HEK293 (cell line): Measurements from ENCODE around the gene CCP110.
A peak's percentile ranks its signal among the peaks of the same experiment; 100 is the strongest.

Experiments used
- CTCF ChIA-PET: fragments of 350-600 bp; formaldehyde crosslinking; extraction: SDS; loops from one replicate; lab custom pipeline; 2021; ENCODE audit warnings: antibody characterized with exemption; lab: Yijun Ruan, JAX
- POLR2A ChIA-PET: fragments of 300-600 bp; formaldehyde crosslinking; extraction: SDS; loops from one replicate; lab custom pipeline; 2020; ENCODE audit warnings: antibody characterized with exemption, inconsistent platforms; lab: Yijun Ruan, JAX
- H3K27ac ChIP-seq: fragments of 200-500 bp; sonication (Bioruptor generic); 2 replicates; pipeline ENCODE4 v1.5.1; 2014; ENCODE audit warnings: low read depth, low read length, control low read depth, inconsistent platforms; ENCODE audit errors: extremely low read depth
- H3K36me3 ChIP-seq, 2 experiments: fragments of 200-500 bp in 1 of 2; sonication (Bioruptor generic) in 1 of 2; 1 replicate in 1 of 2; 2 replicates in 1 of 2; pipeline ENCODE4 v1.5.1; 2014 to 2017; ENCODE audit warnings: inconsistent platforms in 2 of 2, low read length in 2 of 2; ENCODE audit not compliant: control insufficient read depth in 2 of 2, insufficient read depth in 1 of 2
- H3K4me1 ChIP-seq: fragments of 200-500 bp; sonication (Bioruptor generic); 2 replicates; pipeline ENCODE4 v1.5.1; 2014; ENCODE audit warnings: mild to moderate bottlenecking, low read length, inconsistent platforms; ENCODE audit not compliant: control insufficient read depth, insufficient read depth
- H3K4me3 ChIP-seq: 2 replicates; pipeline ENCODE4 v1.5.1; 2011; ENCODE audit warnings: low read depth, mild to moderate bottlenecking, control low read depth, low read length, moderate library complexity
- H3K9me3 ChIP-seq: fragments of 200-500 bp; sonication (Bioruptor generic); 2 replicates; pipeline ENCODE4 v1.5.1; 2014; ENCODE audit warnings: low read depth, low read length, inconsistent platforms; ENCODE audit not compliant: control insufficient read depth, insufficient read depth
- KLF1 ChIP-seq: fragments of 450-650 bp; formaldehyde crosslinking; IDR thresholded peaks from 2 replicates; pipeline ENCODE4 v1.5.1; 2016; ENCODE audit warnings: missing biosample characterization, missing genetic modification characterization
- KLF16 ChIP-seq: fragments of 450-650 bp; formaldehyde crosslinking; IDR thresholded peaks from 2 replicates; pipeline ENCODE4 v1.5.1; 2017; ENCODE audit warnings: missing biosample characterization, missing genetic modification characterization
- MYNN ChIP-seq: fragments of 450-650 bp; formaldehyde crosslinking; IDR thresholded peaks from 2 replicates; pipeline ENCODE4 v1.5.1; 2016; ENCODE audit warnings: missing biosample characterization, missing genetic modification characterization, borderline replicate concordance
- PRDM6 ChIP-seq: fragments of 450-650 bp; formaldehyde crosslinking; IDR thresholded peaks from 2 replicates; pipeline ENCODE4 v1.5.1; 2017; ENCODE audit warnings: missing biosample characterization, missing genetic modification characterization
- REST ChIP-seq: fragments of 450-650 bp; formaldehyde crosslinking; IDR thresholded peaks from 2 replicates; pipeline ENCODE4 v1.5.1; 2016; ENCODE audit warnings: missing biosample characterization, missing genetic modification characterization
- ZNF140 ChIP-seq: fragments of 450-650 bp; formaldehyde crosslinking; IDR thresholded peaks from 2 replicates; pipeline ENCODE4 v1.5.1; 2016; ENCODE audit warnings: missing biosample characterization, missing genetic modification characterization
- ZNF202 ChIP-seq: fragments of 450-650 bp; formaldehyde crosslinking; IDR thresholded peaks from 2 replicates; pipeline ENCODE4 v1.5.1; 2016; ENCODE audit warnings: missing biosample characterization, missing genetic modification characterization, borderline replicate concordance
- ZNF211 ChIP-seq: fragments of 450-650 bp; formaldehyde crosslinking; IDR thresholded peaks from 2 replicates; pipeline ENCODE4 v1.5.1; 2016; ENCODE audit warnings: low read depth, missing biosample characterization, missing genetic modification characterization
- ZNF354C ChIP-seq: fragments of 450-650 bp; formaldehyde crosslinking; IDR thresholded peaks from 2 replicates; pipeline ENCODE4 v1.5.1; 2016; ENCODE audit warnings: missing biosample characterization, missing genetic modification characterization, low read depth, borderline replicate concordance
- ZNF394 ChIP-seq: fragments of 450-650 bp; formaldehyde crosslinking; IDR thresholded peaks from 2 replicates; pipeline ENCODE4 v1.5.1; 2016; ENCODE audit warnings: missing biosample characterization, missing genetic modification characterization, mild to moderate bottlenecking, moderate library complexity, borderline replicate concordance
- ZNF404 ChIP-seq: fragments of 450-650 bp; formaldehyde crosslinking; IDR thresholded peaks from 2 replicates; pipeline ENCODE4 v1.5.1; 2017; ENCODE audit warnings: missing biosample characterization, missing genetic modification characterization
- ZNF416 ChIP-seq: fragments of 450-650 bp; formaldehyde crosslinking; IDR thresholded peaks from 2 replicates; pipeline ENCODE4 v1.5.1; 2016; ENCODE audit warnings: missing biosample characterization, missing genetic modification characterization
- ZNF426 ChIP-seq: fragments of 450-650 bp; formaldehyde crosslinking; IDR thresholded peaks from 2 replicates; pipeline ENCODE4 v1.5.1; 2017; ENCODE audit warnings: missing biosample characterization, missing genetic modification characterization, mild to moderate bottlenecking, inconsistent platforms, moderate library complexity
- ZNF433 ChIP-seq: fragments of 450-650 bp; formaldehyde crosslinking; IDR thresholded peaks from 2 replicates; pipeline ENCODE4 v1.5.1; 2016; ENCODE audit warnings: missing biosample characterization, missing genetic modification characterization, low read depth
- ZNF558 ChIP-seq: fragments of 450-650 bp; formaldehyde crosslinking; IDR thresholded peaks from 2 replicates; pipeline ENCODE4 v1.5.1; 2016; ENCODE audit warnings: missing biosample characterization, missing genetic modification characterization
- ZNF560 ChIP-seq: fragments of 450-650 bp; formaldehyde crosslinking; IDR thresholded peaks from 2 replicates; pipeline ENCODE4 v1.5.1; 2017; ENCODE audit warnings: missing biosample characterization, missing genetic modification characterization, borderline replicate concordance
- ZNF654 ChIP-seq: fragments of 450-650 bp; formaldehyde crosslinking; IDR thresholded peaks from 2 replicates; pipeline ENCODE4 v1.5.1; 2016; ENCODE audit warnings: low read depth, missing biosample characterization, missing genetic modification characterization
- ZNF785 ChIP-seq: fragments of 450-650 bp; formaldehyde crosslinking; IDR thresholded peaks from 2 replicates; pipeline ENCODE4 v1.5.1; 2016; ENCODE audit warnings: missing biosample characterization, missing genetic modification characterization
- TF ChIP-seq, protein P1 (sequence below): fragments of 450-650 bp; formaldehyde crosslinking; IDR thresholded peaks from 2 replicates; pipeline ENCODE4 v1.5.1; 2016; ENCODE audit warnings: missing biosample characterization, missing genetic modification characterization
- TF ChIP-seq, protein P2 (sequence below): fragments of 450-650 bp; formaldehyde crosslinking; conservative IDR thresholded peaks from 2 replicates; pipeline ENCODE4 v1.5.1; 2016; ENCODE audit warnings: low read depth, missing biosample characterization, missing genetic modification characterization
- TF ChIP-seq, protein P3 (sequence below): fragments of 450-650 bp; formaldehyde crosslinking; IDR thresholded peaks from 2 replicates; pipeline ENCODE4 v1.5.1; 2016; ENCODE audit warnings: missing biosample characterization, missing genetic modification characterization

Gene CCP110

GRCh38 chr16:19505600-19506303, 18.0 kb upstream of the CCP110 start:
- TF ChIP-seq KLF1 (tag by site-specific recombination) (peak; percentile 19; the same call in 1 of the 2 replicates), PRDM6 (tag by site-specific recombination) (0 out of 2 replicates have a peak, but pooled peaks have one; percentile 22), MYNN (no peak), KLF16 (tag by site-specific recombination) (no peak)
- TF ChIP-seq, protein P1, sequence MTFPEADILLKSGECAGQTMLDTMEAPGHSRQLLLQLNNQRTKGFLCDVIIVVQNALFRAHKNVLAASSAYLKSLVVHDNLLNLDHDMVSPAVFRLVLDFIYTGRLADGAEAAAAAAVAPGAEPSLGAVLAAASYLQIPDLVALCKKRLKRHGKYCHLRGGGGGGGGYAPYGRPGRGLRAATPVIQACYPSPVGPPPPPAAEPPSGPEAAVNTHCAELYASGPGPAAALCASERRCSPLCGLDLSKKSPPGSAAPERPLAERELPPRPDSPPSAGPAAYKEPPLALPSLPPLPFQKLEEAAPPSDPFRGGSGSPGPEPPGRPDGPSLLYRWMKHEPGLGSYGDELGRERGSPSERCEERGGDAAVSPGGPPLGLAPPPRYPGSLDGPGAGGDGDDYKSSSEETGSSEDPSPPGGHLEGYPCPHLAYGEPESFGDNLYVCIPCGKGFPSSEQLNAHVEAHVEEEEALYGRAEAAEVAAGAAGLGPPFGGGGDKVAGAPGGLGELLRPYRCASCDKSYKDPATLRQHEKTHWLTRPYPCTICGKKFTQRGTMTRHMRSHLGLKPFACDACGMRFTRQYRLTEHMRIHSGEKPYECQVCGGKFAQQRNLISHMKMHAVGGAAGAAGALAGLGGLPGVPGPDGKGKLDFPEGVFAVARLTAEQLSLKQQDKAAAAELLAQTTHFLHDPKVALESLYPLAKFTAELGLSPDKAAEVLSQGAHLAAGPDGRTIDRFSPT (tag by site-specific recombination): no peak
- H3K4me3 ChIP-seq: no peak overlapping the region
- H3K9me3 ChIP-seq: no peaks in the 10 kb centered on the region
- ChIA-PET POLR2A (no interaction called here), CTCF (interaction anchor here (0.5 to 1.4 kb wide), 6 partner anchors 8 to 339 kb away, joined by 3 to 4 read pairs (median 3); no protein-coding TSS in a partner anchor)
- peaks cover 35 to 89% of the 10 kb centered on the region in 2 experiments for H3K36me3 ChIP-seq
- no peaks in the 10 kb centered on the region for H3K4me1 ChIP-seq
- H3K27ac ChIP-seq: no peak overlapping the region

DNA sequence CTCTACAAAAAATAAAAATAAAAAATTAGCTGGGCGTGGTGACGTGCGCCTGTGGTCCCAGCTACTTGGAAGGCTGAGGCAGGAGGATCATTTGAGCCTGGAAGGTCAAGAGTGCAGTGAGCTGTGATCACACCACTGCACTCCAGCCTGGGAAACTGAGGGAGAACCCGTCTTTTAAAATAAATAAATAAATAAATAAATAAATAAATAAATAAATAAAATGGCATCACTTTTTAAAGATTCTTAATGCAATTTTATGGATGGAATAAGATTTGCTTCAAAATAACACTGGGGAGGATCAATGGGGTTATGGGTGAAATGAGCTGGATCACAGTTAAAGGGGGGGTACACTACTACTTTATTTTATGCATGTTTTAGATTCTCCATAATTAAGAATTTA, 16.8 kb upstream of the CCP110 start:
- CTCF ChIA-PET: interaction anchor here (0.9 to 2.5 kb wide), 4 partner anchors 106 to 422 kb away, joined by 3 to 14 read pairs (median 5); no protein-coding TSS in a partner anchor
- H3K9me3 ChIP-seq: no peaks in the 10 kb centered on the region
- H3K27ac ChIP-seq: no peak overlapping the region
- no peaks in the 10 kb centered on the region for H3K4me1 ChIP-seq
- POLR2A ChIA-PET: no interaction called here
- peaks cover 32 to 85% of the 10 kb centered on the region in 2 experiments for H3K36me3 ChIP-seq
- H3K4me3 ChIP-seq: no peak overlapping the region
- TF ChIP-seq ZNF416 (tag by site-specific recombination) (no peak), ZNF558 (peak; percentile 65; the same call in 1 of the 2 replicates), REST (tag by site-specific recombination) (peak; percentile 60; the same call in 1 of the 2 replicates), ZNF426 (tag by site-specific recombination) (peak; percentile 87), ZNF202 (tag by site-specific recombination) (peak; percentile 77; the same call in 1 of the 2 replicates), ZNF140 (tag by site-specific recombination) (peak; percentile 60; the same call in 1 of the 2 replicates), ZNF354C (no peak), ZNF560 (tag by site-specific recombination) (peak; percentile 80), ZNF211 (no peak), ZNF654 (peak; percentile 48), ZNF433 (peak; percentile 48), ZNF394 (tag by site-specific recombination) (peak; percentile 91; the same call in 1 of the 2 replicates), ZNF404 (tag by site-specific recombination) (0 out of 2 replicates have a peak, but pooled peaks have one; percentile 33), ZNF785 (tag by site-specific recombination) (no peak)
- TF ChIP-seq, protein P2, sequence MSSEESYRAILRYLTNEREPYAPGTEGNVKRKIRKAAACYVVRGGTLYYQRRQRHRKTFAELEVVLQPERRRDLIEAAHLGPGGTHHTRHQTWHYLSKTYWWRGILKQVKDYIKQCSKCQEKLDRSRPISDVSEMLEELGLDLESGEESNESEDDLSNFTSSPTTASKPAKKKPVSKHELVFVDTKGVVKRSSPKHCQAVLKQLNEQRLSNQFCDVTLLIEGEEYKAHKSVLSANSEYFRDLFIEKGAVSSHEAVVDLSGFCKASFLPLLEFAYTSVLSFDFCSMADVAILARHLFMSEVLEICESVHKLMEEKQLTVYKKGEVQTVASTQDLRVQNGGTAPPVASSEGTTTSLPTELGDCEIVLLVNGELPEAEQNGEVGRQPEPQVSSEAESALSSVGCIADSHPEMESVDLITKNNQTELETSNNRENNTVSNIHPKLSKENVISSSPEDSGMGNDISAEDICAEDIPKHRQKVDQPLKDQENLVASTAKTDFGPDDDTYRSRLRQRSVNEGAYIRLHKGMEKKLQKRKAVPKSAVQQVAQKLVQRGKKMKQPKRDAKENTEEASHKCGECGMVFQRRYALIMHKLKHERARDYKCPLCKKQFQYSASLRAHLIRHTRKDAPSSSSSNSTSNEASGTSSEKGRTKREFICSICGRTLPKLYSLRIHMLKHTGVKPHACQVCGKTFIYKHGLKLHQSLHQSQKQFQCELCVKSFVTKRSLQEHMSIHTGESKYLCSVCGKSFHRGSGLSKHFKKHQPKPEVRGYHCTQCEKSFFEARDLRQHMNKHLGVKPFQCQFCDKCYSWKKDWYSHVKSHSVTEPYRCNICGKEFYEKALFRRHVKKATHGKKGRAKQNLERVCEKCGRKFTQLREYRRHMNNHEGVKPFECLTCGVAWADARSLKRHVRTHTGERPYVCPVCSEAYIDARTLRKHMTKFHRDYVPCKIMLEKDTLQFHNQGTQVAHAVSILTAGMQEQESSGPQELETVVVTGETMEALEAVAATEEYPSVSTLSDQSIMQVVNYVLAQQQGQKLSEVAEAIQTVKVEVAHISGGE (tag by site-specific recombination): peak; percentile 78
- TF ChIP-seq, protein P3, sequence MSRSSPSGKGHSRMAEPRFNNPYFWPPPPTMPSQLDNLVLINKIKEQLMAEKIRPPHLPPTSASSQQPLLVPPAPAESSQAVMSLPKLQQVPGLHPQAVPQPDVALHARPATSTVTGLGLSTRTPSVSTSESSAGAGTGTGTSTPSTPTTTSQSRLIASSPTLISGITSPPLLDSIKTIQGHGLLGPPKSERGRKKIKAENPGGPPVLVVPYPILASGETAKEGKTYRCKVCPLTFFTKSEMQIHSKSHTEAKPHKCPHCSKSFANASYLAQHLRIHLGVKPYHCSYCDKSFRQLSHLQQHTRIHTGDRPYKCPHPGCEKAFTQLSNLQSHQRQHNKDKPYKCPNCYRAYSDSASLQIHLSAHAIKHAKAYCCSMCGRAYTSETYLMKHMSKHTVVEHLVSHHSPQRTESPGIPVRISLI (tag by site-specific recombination): no peak
